HG02970 (cell line): Measurements from ENCODE around the gene RNGTT.
"Not testable (repeated sequence)": the region's sequence is repeated elsewhere in the genome, so short reads cannot be mapped to it uniquely, and the experiment has no call there.

Experiments
- ATAC-seq: cut with Tn5 transposase; IDR thresholded peaks from one replicate; pipeline ENCODE4 v1.9.1; 2021; ENCODE audit warnings: mild to moderate bottlenecking, moderate library complexity, moderate number of reproducible peaks; ENCODE audit not compliant: unreplicated experiment, low FRiP score

The RNGTT gene

DNA sequence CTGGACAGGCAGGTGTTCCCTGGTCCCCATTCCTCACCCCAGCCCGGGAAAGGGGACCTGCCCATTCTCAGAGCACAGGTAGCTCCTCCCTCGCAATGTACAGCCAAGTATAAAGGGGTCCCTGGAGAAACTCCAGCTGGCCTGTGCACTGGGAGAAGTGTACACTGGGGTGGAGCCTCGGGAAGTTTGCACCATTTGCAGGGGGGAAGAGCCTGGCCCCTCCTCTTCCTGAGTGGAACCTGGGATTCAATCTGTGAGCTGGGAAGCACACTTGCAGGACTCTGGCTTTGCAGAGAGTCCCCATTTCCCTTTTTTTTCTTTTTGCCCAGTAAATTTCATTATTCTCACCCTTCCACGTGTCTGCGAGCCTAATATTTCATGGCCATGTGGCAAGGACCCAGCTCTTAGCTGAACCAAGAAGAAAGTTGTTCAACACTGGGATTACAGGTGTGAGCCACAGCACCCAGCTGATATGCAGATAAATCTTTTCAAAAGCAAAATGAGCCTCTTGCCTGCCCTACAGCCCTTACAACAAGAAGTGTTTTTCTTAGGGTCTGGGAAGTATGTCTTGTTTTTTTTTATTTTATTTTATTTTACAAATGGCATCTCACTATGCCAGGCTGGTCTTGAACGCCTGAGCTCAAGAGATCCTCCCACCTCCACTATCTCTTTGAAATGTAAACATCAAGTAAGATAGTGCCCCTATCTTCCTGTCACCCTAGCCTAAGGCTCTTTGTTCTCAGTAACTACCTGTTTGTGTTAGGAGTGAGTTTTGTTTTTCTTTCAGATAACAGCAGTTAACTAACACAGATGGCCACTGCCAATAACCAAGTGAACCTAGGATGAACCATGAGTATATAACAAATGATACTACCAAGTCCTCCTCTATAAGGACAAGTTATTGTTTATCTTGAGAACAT, 9.3 kb upstream of the RNGTT start:
- ATAC-seq, result no peak

DNA sequence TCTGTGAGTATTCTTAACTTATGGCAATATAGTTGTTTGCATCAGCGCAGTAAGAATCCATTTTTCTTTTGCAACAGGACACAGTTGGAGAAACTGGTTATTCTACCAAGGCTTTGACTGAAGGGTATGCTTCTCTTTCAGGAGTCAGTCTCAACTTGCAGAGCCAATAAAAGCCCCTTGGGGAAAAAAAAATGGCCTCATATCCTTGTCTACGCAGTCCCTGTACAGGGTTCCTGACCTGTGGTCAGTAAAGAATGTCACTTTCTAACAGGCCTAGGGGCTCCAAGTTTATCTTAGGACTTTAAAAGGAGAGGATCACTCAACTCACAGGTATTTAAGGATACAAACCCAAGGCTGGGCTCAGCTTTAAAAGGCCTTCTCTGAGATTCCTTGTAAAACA, 6.9 kb upstream of the RNGTT start:
- ATAC-seq, result no peak

DNA sequence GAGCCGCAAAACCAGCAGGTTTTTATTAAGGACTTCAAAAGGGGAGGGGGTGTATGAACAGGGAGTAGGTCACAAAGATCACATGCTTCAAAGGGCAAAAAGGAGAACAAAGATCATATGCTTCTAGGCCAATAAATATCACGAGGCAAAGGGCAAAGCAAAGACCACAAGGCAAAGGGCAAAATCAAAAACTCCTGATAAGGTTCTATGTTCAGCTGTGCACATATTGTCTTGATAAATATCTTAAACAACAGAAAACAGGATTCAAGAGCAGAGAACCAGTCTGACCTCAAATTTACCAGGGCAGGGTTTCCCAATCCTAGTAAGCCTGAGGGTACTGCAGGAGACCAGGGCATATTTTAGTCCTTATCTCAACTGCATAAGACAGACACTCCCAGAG, 5.8 kb upstream of the RNGTT start:
- not testable (repeated sequence) for ATAC-seq

DNA sequence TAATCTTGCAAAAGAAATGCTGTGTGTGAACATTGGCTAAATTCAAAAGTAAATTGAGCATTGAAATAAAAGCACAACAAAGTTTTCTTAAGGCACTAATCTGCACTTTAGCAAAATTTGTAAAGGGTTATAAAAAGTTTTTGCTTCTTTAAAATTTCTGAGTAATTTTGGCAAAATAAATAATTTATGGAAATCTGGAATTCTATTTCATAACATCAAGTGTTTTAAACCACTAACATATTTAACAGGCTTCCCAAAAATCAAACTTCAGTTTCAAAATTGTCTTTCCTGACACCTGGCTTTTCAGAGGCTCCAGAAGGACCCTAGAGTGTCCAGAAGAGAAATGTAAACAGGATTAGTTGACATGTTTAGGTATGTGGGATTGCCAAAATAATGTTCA, 4.5 kb upstream of the RNGTT start:
- ATAC-seq, result no peak

DNA sequence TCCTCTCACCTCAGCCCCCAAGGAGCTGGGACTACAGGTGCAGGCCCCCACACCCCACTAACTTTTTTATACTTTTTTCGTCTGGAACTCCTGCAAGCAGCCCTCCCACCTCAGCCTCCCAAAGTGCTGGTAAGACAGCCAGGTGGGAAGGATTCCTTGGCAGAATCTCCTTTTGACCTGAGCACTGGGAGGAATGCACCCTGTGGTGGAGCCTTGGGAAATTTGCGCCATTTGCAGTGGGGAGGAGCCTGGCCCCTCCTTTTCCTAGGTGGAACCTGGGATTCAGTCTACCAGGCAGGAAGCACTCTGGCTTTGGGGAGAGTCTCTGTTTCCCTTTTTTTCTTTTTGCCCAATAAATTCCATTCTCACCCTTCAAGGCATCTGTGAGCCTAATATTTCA, 2.3 kb upstream of the RNGTT start:
- no peak for ATAC-seq

DNA sequence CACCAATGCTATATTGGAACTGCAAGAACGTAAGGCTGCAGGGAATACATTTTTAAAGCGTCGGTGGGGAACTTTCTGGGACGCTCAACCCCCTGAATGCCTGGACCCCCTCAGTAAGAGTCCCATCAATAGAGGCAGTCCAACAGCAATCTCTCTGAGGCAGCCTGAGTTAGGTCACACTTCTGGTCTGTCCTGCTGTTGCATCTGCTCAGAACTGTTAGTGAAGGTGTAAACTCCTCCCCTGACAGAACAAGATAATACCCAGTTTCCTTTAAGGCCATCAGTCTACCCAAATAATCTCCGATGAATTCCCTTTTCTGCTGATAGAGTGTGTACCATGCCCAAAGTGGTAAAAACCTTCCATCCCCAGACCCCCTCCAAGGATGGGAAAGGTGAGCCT, 1.1 kb upstream of the RNGTT start:
- ATAC-seq, result no peak

DNA sequence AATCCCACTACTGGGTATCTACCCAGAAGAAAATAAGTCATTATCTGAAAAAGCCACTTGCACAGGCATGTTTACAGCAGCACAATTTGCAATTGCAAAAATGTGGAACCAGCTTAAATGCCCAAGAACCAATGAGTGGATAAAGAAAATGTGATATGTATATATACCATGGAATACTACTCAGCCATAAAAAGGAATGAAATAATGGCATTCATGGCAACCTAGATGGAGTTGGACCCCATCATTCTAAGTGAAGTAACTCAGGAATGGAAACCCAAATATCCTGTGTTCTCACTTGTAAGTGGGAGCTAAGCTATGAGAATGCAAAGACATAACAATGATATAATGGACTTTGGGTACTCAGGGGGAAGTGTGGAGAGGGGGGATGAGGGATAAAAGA, 4.6 kb downstream of the RNGTT start:
- ATAC-seq, result no peak

DNA sequence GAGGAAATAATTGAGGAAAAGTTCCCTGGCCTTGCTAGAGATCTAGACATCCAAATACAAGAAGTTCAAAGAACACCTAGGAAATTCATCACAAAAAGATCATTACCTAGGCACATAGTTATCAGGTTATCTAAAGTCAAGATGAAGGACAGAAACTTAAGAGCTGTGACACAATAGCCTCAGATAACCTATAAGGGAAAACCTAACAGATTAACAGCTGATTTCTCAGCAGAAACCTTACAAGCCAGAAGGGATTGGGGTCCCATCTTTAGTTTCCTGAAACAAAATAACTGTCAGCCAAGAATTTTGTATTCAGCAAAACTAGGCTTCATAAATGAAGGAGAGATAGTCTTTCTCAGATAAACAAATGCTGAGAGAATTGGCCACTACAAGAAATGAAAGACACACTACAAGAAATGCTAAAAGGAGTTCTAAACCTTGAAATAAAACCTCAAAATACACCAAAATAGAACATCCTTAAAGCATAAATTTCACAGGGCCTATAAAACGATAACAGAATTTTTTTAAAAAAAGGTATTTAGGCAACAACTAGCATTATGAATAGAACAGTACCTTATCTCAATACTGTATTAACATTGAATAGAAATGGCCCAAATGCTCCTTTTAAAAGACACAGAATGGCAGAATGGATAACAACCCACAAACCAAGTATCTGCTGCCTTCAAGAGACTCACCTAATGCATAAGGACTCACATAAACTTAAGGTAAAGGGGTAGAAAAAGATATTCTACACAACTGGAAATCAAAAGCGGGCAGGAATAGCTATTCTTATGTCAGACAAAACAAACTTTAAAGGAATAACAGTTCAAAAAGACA, 9.7 kb downstream of the RNGTT start:
- ATAC-seq, result no peak

DNA sequence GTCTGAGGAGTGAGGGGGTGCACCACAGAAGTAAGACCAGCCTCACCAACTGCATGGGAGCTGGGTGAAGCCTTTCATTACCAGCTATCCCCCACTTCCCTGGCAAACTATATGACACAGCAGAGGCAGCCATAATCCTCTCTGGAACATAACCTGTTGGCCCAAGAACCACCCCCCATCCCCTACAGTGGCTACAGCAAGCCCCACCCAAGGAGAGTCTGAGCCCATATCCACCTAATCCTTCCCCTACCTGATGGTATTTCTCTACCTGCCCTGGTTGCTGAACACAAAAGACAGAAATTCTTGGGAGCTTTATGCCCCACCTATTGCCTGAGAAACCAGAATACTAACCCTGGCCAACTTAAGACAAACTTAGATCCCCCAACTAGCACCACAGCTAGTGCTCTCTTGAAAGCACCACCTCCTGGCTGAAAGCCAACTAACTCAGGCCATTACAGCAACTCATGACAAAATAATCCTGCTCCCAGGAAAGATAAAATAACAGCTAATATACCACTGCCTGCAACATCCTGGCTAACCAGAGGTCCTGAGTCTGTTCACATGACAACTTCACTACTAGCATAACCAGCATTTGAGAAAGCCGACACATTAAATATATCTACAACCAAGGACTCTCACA, 11.2 kb downstream of the RNGTT start:
- ATAC-seq, result no peak

DNA sequence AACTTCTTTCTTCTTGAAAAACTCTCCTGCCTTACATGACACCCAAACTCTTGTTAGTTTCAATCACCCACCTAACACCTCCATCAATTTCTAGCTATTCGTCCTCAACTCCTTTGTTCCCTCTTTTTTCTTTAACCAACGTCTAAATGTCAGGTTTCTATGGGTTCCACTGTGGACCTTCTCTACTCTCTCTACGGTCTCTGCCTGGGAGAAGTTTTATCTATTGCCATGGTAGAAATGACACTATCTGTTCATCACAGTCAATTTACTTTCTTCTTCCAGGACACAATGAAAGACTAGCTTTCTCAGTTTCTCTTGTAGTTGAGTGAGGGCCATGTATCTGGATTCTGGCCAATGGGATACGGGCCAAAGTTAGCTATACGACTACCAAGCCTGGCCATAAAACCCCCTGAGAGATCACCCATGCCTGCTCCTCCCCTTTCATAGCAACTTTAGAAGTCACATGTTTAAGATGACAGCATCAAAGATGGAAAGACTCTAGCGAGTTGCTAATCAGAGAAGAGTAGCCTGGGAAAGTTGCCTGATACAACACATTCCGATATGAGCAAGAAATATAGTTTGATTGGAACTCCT, 17.9 kb downstream of the RNGTT start:
- ATAC-seq, result no peak

DNA sequence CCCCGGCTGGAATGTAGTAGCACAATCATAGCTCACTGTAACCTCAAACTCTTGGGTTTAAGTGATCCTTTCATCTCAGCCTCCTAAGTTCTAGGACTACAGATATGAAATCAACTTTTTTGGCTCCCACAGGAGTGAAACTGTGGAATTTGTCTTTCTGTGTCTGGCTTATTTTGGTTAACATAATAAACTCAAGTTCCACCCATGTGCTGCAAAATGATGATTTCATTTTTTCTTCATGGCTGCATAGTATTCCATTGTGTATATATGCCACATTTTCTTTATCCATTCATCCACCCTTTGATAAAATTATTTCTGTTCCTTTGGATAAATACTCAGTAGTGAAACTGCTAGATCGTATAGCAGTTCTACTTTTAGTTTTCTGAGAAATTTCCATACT, 29.9 kb downstream of the RNGTT start:
- no peak for ATAC-seq

DNA sequence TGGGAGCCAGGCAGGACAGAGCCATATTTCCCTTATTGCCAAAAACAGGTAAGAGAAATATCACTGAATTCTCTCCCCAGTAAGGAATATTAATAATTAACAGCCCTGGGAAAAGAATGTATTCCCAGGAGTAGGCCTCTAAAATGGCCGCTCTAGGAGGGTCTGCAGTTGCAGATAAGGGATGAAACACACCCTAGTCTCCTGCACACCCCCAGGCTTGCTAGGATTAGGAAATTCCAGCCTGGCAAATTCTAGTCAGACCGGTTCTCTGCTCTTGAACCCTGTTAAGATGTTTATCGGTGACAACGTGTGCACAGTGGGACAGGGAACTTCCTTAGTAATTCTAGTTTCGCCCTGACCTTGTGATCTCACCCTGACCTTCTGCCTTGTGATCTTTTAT, 31.4 kb downstream of the RNGTT start:
- ATAC-seq, result not testable (repeated sequence)

DNA sequence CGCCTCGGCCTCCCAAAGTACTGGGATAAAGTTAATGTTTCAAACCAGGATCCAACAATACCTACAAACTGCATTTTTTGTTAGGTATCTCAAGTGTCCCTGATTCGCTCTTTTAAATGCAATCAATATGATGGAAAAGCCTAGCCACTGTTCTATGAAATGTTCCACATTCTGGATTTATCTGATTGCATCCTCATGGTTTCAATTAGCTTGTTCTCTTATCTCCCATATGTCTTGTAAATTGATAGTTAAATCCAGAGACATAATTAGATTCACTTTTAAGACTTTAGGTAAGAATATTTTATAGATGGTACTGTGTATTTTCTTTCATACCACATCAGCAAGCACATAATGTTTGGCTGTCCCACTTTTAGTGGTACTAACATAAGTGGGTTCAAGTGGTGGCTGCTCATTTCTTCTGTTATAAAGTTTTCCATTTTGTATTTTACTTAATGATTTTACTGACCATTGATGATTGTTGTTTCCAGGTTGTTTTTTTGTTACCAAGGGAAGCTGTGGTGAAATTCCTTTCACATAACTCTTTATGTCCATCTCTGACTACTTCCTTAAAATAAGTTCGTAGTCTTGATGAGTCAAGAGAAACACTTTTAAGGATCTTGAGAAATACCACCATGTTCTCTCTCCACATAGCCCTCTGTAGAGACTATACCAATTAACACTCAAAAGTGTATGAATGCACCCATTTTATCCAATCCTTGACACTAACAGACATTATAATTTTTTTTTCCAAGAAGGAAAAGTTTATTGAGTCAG, 40.5 kb downstream of the RNGTT start:
- no peak for ATAC-seq

DNA sequence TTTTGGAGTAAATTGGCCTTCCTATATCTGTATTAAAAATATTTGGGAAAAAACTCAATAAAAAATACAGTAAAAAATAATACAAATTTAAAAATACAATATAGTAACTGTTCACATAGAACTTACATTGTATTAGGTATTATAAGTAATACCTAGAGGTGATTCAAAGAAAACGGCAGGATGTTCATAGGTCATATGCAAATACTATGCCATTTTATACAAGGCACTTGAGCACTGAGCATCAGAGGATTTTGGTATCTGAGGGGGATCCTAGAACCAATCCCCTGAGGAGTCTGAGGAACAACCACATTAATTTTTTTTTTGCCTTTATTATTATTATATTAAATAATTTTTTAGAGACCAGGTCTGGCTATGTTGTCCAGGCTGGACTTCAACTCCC, 41.7 kb downstream of the RNGTT start:
- ATAC-seq, result no peak

DNA sequence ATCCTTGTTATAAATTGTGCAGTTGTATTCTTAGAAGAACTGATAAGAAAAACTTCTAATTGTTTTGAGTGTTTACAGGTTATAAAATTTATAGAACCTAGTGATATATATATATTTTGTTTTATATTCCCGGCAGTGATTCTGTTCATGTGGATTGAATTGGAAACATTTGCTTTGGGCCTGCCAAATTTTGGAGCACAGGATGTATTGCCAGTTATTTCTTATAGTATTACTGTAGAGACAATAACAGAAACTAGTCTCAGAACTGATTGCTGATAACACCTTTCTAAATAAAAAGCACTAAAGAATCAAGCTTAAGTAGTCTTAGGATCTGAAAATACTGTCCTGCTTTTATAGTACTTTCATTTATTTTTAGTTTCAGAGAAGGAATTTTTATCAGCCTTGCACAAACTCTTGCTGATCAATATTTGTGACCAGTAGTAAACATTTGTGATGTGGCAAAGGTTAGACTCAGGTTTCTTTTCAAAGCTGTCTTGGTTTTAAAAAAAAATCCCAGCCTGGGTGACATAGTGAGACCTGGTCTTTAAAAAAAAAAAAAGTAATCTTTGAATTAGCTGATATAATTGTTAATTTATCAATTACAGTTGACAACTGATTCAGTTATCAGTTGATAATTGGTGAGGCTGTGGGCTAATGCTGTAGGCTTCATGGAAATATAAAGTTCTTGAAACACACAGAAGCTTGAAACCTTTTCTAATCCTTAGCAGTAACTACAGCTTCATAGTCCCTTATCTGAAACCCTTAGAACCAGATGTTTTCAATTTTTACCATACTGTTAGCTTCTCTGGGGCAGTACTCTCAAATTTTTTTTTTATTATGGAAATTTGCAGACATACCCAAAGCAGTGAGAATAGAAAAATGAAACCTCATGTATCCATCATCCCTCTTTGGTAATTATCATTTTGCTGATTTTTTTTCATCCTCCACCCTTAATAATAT, 42.4 kb downstream of the RNGTT start:
- no peak for ATAC-seq

DNA sequence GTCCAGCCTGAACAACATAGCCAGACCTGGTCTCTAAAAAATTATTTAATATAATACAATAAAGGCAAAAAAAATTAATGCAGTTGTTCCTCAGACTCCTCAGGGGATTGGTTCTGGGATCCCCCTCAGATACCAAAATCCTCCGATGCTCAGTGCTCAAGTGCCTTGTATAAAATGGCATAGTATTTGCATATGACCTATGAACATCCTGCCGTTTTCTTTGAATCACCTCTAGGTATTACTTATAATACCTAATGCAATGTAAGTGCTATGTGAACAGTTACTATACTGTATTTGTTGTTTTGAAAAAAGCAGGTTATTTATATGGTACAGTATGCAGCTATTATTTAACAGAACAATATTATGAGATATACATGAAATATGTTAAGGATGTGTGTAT, 43.3 kb downstream of the RNGTT start:
- ATAC-seq, result no peak

DNA sequence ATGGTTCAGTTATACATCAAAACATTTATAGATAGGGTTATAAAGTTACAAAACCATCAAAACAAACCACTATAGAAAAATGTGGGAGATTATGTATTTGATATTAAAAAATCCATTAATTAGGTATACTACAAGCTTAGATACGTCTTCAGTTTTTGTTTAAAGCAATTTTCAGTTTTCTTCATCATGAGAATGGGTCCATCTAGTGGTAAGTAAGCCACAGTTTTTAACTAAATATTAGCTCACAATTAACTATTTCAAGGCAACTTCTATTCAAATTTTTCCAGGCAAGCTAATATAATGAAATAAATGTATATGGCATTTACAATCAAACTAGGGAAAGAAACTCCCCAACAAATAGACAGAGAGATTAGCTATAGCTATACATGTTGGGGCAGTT, 44.4 kb downstream of the RNGTT start:
- ATAC-seq, result no peak

DNA sequence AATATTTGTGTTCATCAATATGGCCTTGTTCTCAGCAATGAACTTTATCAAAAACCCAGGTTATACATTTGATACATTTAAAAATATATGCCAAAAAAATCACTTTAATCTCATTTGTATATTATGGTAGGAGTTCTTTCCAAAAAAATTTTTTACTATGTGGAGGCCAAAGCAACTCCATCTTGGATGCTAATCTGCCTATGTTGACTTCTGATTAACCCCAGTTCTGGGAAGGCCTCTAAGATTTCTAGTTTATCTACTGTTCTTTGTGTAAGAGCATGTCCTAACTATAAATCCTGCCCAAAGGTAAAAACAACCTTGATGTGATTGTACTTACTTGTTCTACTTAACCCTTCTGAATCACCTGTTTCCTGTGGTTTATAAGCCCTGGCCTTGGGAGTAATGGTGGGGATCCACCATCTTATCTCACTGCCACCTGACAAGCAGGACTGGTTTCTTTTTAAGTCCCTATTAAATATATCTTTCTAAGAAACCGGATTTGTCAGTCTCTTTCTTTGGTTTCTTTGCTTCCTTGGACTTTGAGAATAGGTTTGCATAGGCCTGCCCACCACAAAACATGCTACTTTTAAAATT, 46.7 kb downstream of the RNGTT start:
- ATAC-seq, result no peak
